Prostate gland (tissue), 2 donors: ENCODE data around the gene ATG101.
A peak's percentile ranks its signal among the peaks of the same experiment; 100 is the strongest.

Experiments used
- POLR2A ChIP-seq: fragments of 450-650 bp; IDR thresholded peaks from one replicate; pipeline ENCODE4 v1.6.1; 2016; ENCODE audit warnings: antibody characterized with exemption, mild to moderate bottlenecking
- POLR2AphosphoS5 ChIP-seq: sonication (generic); formaldehyde crosslinking; IDR thresholded peaks from one replicate; pipeline ENCODE4 v1.6.1; 2017; ENCODE audit warnings: antibody characterized with exemption
- TF ChIP-seq, protein P1 (sequence below), 4 experiments: fragments of 200-600 bp in 2 of 4; fragments of 450-650 bp in 2 of 4; sonication (generic) in 2 of 4; IDR thresholded peaks; 1 replicate in 3 of 4; 2 replicates in 1 of 4; pipeline ENCODE4 v1.5.1; 2016 to 2019; ENCODE audit warnings: antibody characterized with exemption in 4 of 4, mild to moderate bottlenecking in 2 of 4, moderate library complexity in 2 of 4

DNA sequence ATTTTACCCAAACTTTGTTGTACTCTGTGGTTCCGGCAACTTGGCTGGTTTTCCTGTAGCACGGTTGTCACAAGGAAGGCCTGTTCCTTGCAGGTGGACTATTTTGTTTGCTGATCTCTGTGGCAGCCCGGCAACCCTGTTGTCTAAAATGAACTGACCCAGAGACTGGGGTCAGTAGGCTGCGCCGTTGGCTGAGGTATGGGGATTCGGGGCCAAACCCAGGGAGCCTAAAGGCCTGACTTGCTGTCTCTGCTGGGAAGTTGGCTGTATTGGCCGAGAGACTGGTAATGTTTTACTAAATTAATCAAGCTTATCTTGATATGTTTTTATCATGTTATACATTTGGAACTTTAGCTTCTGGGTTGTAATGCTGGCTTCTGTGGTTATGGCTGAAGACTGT, 23.6 kb downstream of the ATG101 start:
- TF ChIP-seq, protein P1, sequence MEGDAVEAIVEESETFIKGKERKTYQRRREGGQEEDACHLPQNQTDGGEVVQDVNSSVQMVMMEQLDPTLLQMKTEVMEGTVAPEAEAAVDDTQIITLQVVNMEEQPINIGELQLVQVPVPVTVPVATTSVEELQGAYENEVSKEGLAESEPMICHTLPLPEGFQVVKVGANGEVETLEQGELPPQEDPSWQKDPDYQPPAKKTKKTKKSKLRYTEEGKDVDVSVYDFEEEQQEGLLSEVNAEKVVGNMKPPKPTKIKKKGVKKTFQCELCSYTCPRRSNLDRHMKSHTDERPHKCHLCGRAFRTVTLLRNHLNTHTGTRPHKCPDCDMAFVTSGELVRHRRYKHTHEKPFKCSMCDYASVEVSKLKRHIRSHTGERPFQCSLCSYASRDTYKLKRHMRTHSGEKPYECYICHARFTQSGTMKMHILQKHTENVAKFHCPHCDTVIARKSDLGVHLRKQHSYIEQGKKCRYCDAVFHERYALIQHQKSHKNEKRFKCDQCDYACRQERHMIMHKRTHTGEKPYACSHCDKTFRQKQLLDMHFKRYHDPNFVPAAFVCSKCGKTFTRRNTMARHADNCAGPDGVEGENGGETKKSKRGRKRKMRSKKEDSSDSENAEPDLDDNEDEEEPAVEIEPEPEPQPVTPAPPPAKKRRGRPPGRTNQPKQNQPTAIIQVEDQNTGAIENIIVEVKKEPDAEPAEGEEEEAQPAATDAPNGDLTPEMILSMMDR (IDR thresholded peaks at IDR 0.05), result no peak
- TF ChIP-seq POLR2AphosphoS5 (peak; percentile 49), POLR2A (no peak)
